ENCODE results near the gene PCDH15. TPM values are rescaled to one million over a fixed set of nuclear protein-coding genes. Genes with fewer than 3 reads are reported as not detected.

The PCDH15 gene
- total and polyA plus RNA-seq, 9 of the 15 experiments (the other 6 are each of a cell fraction or from before 2014, with no cell fraction given), result not detected

- TF ChIP-seq CHD7 (IDR thresholded peaks at IDR 0.05; ENCODE audit: low read depth, low read length), result no peak
- TF ChIP-seq ZNF639 (CRISPR knock-in tag; conservative IDR thresholded peaks at IDR 0.05 in 1 of 2, IDR thresholded peaks at IDR 0.05 in 1 of 2), result no peak
These were observed 992.2 kb downstream of the PCDH15 start (continued) for GRCh38 chr10:53808677-53809372.

Data from K562 (cell line).